Bronchial epithelial cell (primary cell): ENCODE measurements around the gene TMEM207. TPM values are rescaled to one million over a fixed set of nuclear protein-coding genes. Genes with fewer than 3 reads are reported as not detected.
A peak's percentile ranks its signal among the peaks of the same experiment; 100 is the strongest.

Experiments
- DNase-seq: peaks from one replicate; pipeline ENCODE4 v3.0.0-alpha.2; 2010; ENCODE audit warnings: low read depth
- FAIRE-seq: peaks from 2 replicates; lab custom pipeline; 2011; peaks lifted over from hg19 to GRCh38; lab: Jason Lieb, UNC
- H3K27me3 ChIP-seq: 2 replicates; pipeline ENCODE4 v1.5.1; 2011; ENCODE audit warnings: low read length; ENCODE audit not compliant: control insufficient read depth, insufficient read depth
- H3K36me3 ChIP-seq: 2 replicates; pipeline ENCODE4 v1.5.1; 2011; ENCODE audit warnings: low read length; ENCODE audit not compliant: control insufficient read depth, insufficient read depth
- H3K4me3 ChIP-seq: 2 replicates; pipeline ENCODE4 v1.5.1; 2011; ENCODE audit warnings: mild to moderate bottlenecking, low read depth, low read length, control low read depth
- total RNA-seq: library from RNA; depleted of rRNA; stranded (reverse); fragments of >200 nt; gene quantifications from 2 replicates; pipeline ENCODE4 v1.2.1, GENCODE V29; 2014
- TF ChIP-seq, protein P1 (sequence below): IDR thresholded peaks from 2 replicates; pipeline ENCODE4 v1.5.1; 2011; ENCODE audit warnings: mild to moderate bottlenecking, moderate library complexity, low read length, control low read depth, inconsistent platforms; ENCODE audit not compliant: insufficient read depth, severe bottlenecking

TMEM207 gene
- total RNA-seq, 1 donor from 2014 or later = not detected

DNA sequence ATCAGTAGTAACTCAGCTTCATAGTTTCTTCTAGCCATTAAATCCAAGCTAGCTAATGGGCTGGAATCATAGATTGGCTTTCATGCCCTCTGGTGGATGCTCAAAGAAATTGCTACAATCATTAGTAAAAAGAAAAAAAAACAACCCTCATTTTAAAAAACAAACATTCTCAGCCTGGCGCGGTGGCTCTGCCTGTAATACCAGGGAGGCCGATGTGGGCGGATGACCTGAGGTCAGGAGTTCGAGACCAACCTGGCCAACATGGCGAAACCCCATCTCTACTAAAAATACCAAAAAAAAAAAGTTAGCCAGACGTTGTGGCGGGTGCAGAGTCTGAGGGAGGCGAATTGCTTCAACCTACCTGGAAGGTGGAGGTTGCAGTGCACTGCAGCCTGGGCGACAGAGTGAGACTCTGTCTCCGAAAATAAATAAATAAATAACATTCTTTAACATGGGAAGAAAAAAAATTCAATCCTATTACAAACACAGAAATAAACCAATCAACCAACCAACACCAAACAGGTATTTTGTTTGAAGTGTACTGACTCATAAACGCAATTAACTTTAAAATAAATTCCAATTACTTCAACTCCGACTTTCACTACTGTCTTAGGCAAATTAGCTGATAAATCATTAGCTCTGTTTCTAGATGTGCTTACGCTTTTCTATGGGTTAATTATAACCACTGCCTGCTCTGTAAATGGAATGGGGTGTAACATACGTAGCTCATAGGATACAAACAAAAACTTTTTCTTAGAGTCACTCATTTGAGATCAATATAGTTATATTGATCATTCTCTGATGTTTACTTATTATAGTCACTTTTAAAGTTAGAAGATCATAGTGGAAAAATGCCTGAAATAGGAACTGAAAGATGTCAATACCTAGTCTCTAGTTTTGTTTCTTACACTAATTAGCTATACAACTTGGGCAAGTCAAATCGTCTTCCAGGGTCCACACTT lies 24.9 kb downstream of the TMEM207 start:
- TF ChIP-seq, protein P1, sequence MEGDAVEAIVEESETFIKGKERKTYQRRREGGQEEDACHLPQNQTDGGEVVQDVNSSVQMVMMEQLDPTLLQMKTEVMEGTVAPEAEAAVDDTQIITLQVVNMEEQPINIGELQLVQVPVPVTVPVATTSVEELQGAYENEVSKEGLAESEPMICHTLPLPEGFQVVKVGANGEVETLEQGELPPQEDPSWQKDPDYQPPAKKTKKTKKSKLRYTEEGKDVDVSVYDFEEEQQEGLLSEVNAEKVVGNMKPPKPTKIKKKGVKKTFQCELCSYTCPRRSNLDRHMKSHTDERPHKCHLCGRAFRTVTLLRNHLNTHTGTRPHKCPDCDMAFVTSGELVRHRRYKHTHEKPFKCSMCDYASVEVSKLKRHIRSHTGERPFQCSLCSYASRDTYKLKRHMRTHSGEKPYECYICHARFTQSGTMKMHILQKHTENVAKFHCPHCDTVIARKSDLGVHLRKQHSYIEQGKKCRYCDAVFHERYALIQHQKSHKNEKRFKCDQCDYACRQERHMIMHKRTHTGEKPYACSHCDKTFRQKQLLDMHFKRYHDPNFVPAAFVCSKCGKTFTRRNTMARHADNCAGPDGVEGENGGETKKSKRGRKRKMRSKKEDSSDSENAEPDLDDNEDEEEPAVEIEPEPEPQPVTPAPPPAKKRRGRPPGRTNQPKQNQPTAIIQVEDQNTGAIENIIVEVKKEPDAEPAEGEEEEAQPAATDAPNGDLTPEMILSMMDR = peak; percentile 54
- DNase-seq = peak; percentile 72
- no peak for FAIRE-seq

DNA sequence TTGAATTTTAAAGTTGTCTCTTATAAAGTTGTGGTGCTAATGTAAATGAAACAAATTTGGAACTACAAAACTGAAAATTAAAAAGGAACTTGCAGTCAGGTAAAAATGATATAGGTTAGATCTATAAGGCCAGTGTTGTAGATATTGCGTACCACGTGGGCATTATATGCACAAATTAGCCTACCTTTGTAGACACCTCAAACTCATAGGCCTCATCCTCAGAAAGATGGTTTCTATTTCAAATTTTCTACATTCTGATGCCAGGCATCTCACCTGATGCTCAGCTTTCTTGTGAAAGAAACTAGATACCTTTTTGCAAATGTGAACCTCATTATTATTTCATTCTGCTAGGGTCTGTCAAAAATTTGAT lies 25.6 kb downstream of the TMEM207 start:
- Histone ChIP-seq H3K4me3 (no peak overlapping the region), H3K36me3 (no peaks in the 10 kb centered on the region), H3K27me3 (no peaks in the 10 kb centered on the region)
- FAIRE-seq (no peak), DNase-seq (no peak)
- TF ChIP-seq, protein P1 = no peak

More for the DNA sequence above, 24.9 kb downstream of the TMEM207 start:
- no peaks in the 10 kb centered on the region for H3K36me3 ChIP-seq
- H3K27me3 ChIP-seq = no peaks in the 10 kb centered on the region
- no peak overlapping the region for H3K4me3 ChIP-seq

DNA sequence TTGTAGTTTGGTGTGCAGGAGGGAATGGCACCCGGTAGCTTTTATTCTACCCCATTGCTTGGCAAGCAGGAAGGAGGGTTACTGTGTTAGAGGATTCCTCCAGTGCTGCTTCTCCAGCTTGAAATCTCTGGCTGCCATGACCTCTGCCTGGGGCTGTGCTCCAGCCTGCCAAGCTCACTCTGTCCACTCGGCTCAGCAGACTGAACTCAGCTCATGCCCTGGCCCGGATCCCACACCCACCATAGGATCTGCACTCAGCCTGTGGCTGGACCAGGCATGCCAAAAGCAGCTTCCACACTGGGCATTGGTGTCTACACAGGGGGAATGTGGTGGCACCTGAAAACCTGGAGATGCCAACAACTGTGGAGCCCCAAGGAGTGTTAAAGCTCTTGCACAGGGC lies 35.4 kb downstream of the TMEM207 start:
- TF ChIP-seq, protein P1 = no peak
- Histone ChIP-seq H3K4me3 (no peak overlapping the region), H3K36me3 (no peaks in the 10 kb centered on the region), H3K27me3 (no peaks in the 10 kb centered on the region)
- FAIRE-seq (no peak), DNase-seq (no peak)

DNA sequence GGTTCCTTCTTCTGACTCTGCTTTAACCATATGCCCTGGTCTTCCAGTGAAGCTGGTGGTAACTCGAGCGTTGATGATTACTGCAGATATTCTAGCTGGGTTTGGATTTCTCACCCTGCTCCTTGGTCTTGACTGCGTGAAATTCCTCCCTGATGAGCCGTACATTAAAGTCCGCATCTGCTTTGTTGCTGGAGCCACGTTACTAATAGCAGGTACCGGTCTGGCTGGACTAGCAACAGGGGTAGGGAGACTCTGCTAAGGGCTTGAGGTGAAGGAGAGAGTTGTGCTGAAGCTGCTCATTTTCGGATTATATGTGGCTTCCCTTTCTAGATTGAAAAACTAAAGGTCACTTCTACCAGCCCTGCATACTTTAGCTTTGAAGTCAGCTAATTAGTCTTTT lies 45.0 kb downstream of the TMEM207 start:
- H3K4me3 ChIP-seq = no peak overlapping the region
- DNase-seq (no peak), FAIRE-seq (no peak)
- TF ChIP-seq, protein P1 = no peak
- H3K27me3 ChIP-seq = no peaks in the 10 kb centered on the region
- no peaks in the 10 kb centered on the region for H3K36me3 ChIP-seq

DNA sequence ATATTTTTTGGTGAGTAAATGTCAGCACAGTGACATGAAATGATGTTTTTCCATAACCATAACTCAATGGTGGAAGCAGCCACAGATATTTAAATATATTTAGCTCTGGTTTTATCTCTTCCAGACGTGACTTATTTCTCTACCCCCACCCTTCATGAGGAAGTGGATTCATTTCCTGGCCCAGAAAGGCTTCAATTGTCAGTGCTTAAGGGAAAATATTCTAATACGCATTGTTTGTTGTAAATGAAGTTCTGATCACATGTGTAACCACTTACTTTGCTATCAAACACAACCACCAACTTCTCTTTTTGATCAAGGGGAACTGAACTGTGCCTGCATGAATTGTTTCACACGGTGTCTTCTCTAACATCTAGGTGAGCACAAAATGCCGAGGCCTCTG lies 47.7 kb downstream of the TMEM207 start:
- DNase-seq = no peak
- Histone ChIP-seq H3K4me3 (no peak overlapping the region), H3K27me3 (no peaks in the 10 kb centered on the region), H3K36me3 (no peaks in the 10 kb centered on the region)
- TF ChIP-seq, protein P1 = no peak
- FAIRE-seq = no peak
